Activated CD4-positive, alpha-beta T cell treated with anti-CD3 and anti-CD28 coated beads for 36 hours (primary cell): ENCODE data around the gene SPPL2A. TPM values are rescaled to one million over a fixed set of nuclear protein-coding genes. Genes with fewer than 3 reads are reported as not detected.
A peak's percentile ranks its signal among the peaks of the same experiment; 100 is the strongest.

Experiments
- ATAC-seq: fragments of 200-7000 bp; cut with Tn5 transposase; one replicate; pipeline ENCODE4 v1.10.0; 2021; ENCODE audit warnings: mild to moderate bottlenecking, moderate library complexity
- CTCF ChIA-PET: fragments of 350-600 bp; sonication (Branson Sonifier 250); formaldehyde crosslinking; loops from one replicate; lab custom pipeline; 2021; ENCODE audit warnings: antibody characterized with exemption; lab: Charles Lee
- POLR2A ChIA-PET: fragments of 350-600 bp; sonication (Branson Sonifier 250); formaldehyde crosslinking; loops from one replicate; lab custom pipeline; 2021; ENCODE audit warnings: antibody characterized with exemption, inconsistent platforms; lab: Charles Lee
- DNase-seq: peaks from one replicate; pipeline ENCODE4 v3.0.0-alpha.2; 2020
- H3K27ac Mint-ChIP-seq: one replicate; pipeline ENCODE4 v1.8.0; 2021; ENCODE audit warnings: mixed read lengths
- H3K27me3 Mint-ChIP-seq: one replicate; pipeline ENCODE4 v1.8.0; 2021; ENCODE audit warnings: mixed read lengths
- H3K36me3 Mint-ChIP-seq: one replicate; pipeline ENCODE4 v1.8.0; 2021; ENCODE audit warnings: low read depth, mixed read lengths
- H3K4me1 Mint-ChIP-seq: one replicate; pipeline ENCODE4 v1.8.0; 2021; ENCODE audit warnings: mixed read lengths
- H3K4me3 Mint-ChIP-seq: one replicate; pipeline ENCODE4 v1.8.0; 2021; ENCODE audit warnings: mild to moderate bottlenecking, moderate library complexity, mixed read lengths
- H3K9me3 Mint-ChIP-seq: one replicate; pipeline ENCODE4 v1.8.0; 2021; ENCODE audit warnings: low read depth, mixed read lengths
- intact Hi-C, 2 experiments: fragments of 100-400 bp; cut with DNase I in 1 of 2; cut with micrococcal nuclease in 1 of 2; formaldehyde crosslinking; loops; one replicate each; pipeline versions ENCODE4 v1.14.2 to v1.15.1; 2022 to 2024; cut with DNase I, micrococcal nuclease
- total RNA-seq, 2 experiments: library from RNA; stranded (reverse); gene quantifications; one replicate each; pipeline ENCODE4 v1.2.3, GENCODE V29; 2021

SPPL2A gene
- total RNA-seq, 2 experiments from 2014 or later: 53.1 to 66.1 TPM

DNA sequence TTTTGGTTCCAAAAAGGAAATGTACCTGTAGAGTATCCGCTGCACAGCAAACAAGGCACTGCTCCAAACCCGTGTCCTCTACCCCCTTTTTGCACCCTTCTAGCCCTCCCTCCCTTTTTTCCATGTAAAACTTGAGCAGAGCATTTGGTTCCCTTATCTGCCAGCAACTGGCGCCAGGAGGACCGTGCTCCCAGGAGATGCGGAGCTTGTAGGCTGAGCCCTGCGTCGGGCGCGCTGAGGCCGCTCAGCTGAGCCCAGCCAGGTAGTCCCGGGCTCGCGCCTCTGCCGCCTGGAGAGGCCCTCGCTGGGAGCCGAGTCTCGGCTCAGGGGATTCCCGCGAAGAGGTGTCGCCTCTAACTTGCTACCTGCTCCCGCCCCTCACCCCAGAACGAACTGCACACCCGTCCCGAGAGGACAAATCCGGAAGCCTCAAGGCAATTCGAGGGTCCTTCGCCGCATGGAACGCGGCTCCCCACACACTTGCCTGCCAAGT is 79.5 kb downstream of the SPPL2A start:
- no peaks in the 10 kb centered on the region for H3K9me3 Mint-ChIP-seq
- H3K27me3 Mint-ChIP-seq: no peaks in the 10 kb centered on the region
- intact Hi-C loops: loop anchor here (1.0 to 10.0 kb wide), 16 partner anchors 11 to 1149 kb away; partner anchors contain the start of genes GABPB1 (in 2 of the 2), USP8 (in 2 of the 2), AP4E1 (in 1 of the 2) and DTWD1 (in 1 of the 2)
- peak; percentile 89 for DNase-seq
- peaks cover 55% of the 10 kb centered on the region for H3K4me1 Mint-ChIP-seq
- H3K27ac Mint-ChIP-seq: peak overlapping the region; percentile 97
- H3K36me3 Mint-ChIP-seq: peaks cover 44% of the 10 kb centered on the region
- POLR2A ChIA-PET: interaction anchor here (0.5 to 1.9 kb wide), 3 partner anchors 79 to 196 kb away, joined by 3 to 6 read pairs (median 3); no protein-coding TSS in a partner anchor
- peak overlapping the region; percentile 99 for H3K4me3 Mint-ChIP-seq
- CTCF ChIA-PET: interaction anchor here (0.6 to 1.9 kb wide), 3 partner anchors 10 to 199 kb away, joined by 4 to 8 read pairs (median 4); no protein-coding TSS in a partner anchor
- peak; percentile 84 for ATAC-seq

DNA sequence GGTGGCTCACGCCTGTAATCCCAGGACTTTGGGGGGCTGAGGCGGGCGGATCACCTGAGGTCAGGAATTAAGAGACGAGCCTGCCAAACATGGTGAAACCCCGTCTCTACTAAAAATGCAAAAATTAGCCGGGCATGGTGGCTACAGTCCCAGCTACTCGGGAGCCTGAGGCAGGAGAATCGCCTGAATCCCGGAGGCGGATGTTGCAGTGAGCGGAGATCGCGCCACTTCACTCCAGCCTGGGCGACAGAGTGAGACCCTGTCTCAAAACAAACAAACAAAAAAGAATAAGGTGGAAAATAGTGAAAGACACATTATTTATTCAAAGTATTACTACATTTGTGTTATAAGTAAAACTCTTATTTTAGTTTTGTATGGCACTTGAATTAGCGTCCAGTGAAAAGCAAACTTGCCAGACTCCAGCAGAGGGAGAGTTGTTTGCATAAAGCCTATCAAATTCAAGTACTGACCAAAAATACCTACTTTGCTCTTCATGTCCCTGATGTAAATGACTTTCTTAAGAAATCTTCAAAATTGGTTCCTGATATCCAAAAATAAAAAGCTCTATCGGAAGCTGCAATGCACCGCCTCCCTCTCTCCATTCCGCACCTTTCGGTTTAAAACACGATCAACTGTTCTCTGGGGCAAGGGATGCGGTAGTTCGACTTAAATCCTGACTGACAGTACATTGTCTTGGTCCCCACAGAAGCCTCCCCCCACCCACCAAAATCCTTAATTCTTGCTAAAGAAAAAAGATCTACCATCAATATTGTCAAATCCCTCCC is 80.1 kb downstream of the SPPL2A start:
- ChIA-PET CTCF (interaction anchor here (0.6 to 1.9 kb wide), 3 partner anchors 9 to 200 kb away, joined by 3 to 8 read pairs (median 4); no protein-coding TSS in a partner anchor), POLR2A (interaction anchor here (0.5 to 1.9 kb wide), 2 partner anchors 79 to 219 kb away, joined by 4 to 6 read pairs; no protein-coding TSS in a partner anchor)
- DNase-seq (no peak), ATAC-seq (no peak)
- Mint-ChIP-seq H3K9me3 (no peaks in the 10 kb centered on the region), H3K27ac (peak overlapping the region; percentile 97), H3K27me3 (no peaks in the 10 kb centered on the region), H3K4me1 (peaks cover 55% of the 10 kb centered on the region), H3K4me3 (peak overlapping the region; percentile 99), H3K36me3 (peaks cover 45% of the 10 kb centered on the region)
- intact Hi-C loops: loop anchor here in 1 of 2 experiments (5.0 to 10.0 kb wide), 3 partner anchors 548 to 1149 kb away; partner anchors contain the start of gene LYSMD2

GRCh38 chr15:50681467-50681866 is 84.0 kb downstream of the SPPL2A start:
- no peaks in the 10 kb centered on the region for H3K27me3 Mint-ChIP-seq
- POLR2A ChIA-PET: no interaction called here
- H3K27ac Mint-ChIP-seq: peak overlapping the region; percentile 78
- ATAC-seq: no peak
- intact Hi-C loops: loop anchor here in 1 of 2 experiments (10.0 kb wide), 1 partner anchor 1153 kb away; no protein-coding TSS in a partner anchor
- CTCF ChIA-PET: no interaction called here
- H3K4me1 Mint-ChIP-seq: peaks cover 49% of the 10 kb centered on the region
- peaks cover 45% of the 10 kb centered on the region for H3K36me3 Mint-ChIP-seq
- DNase-seq: no peak
- H3K4me3 Mint-ChIP-seq: no peak overlapping the region
- no peaks in the 10 kb centered on the region for H3K9me3 Mint-ChIP-seq

GRCh38 chr15:50676799-50677483 is 88.6 kb downstream of the SPPL2A start:
- Mint-ChIP-seq H3K27me3 (no peaks in the 10 kb centered on the region), H3K4me3 (no peak overlapping the region), H3K36me3 (peaks cover 25% of the 10 kb centered on the region), H3K27ac (peak overlapping the region; percentile 75), H3K9me3 (no peaks in the 10 kb centered on the region), H3K4me1 (peaks cover 17% of the 10 kb centered on the region)
- DNase-seq: no peak
- POLR2A ChIA-PET: no interaction called here
- CTCF ChIA-PET: interaction anchor here (0.7 to 2.7 kb wide), 11 partner anchors 8 to 271 kb away, joined by 3 to 11 read pairs (median 6); partner anchors contain the start of gene AP4E1
- ATAC-seq: no peak
- intact Hi-C loops: loop anchor here in 1 of 2 experiments (5.0 kb wide), 1 partner anchor 200 kb away; no protein-coding TSS in a partner anchor

GRCh38 chr15:50675535-50676144 is 89.9 kb downstream of the SPPL2A start:
- peak; percentile 26 for ATAC-seq
- Mint-ChIP-seq H3K27ac (peak overlapping the region; percentile 29), H3K4me1 (peaks cover 12% of the 10 kb centered on the region), H3K27me3 (no peaks in the 10 kb centered on the region), H3K9me3 (no peaks in the 10 kb centered on the region), H3K4me3 (no peak overlapping the region), H3K36me3 (peaks cover 16% of the 10 kb centered on the region)
- ChIA-PET POLR2A (no interaction called here), CTCF (interaction anchor here (0.5 to 2.7 kb wide), 17 partner anchors 8 to 251 kb away, joined by 3 to 11 read pairs (median 4); partner anchors contain the start of gene AP4E1)
- intact Hi-C loops: loop anchor here (1.0 to 5.0 kb wide), 5 partner anchors 11 to 233 kb away; partner anchors contain the start of genes AP4E1 (in 2 of the 2) and TRPM7 (in 1 of the 2)
- DNase-seq: no peak

GRCh38 chr15:50670115-50670514 is 95.4 kb downstream of the SPPL2A start:
- peaks cover 10% of the 10 kb centered on the region for H3K4me1 Mint-ChIP-seq
- no peaks in the 10 kb centered on the region for H3K9me3 Mint-ChIP-seq
- H3K4me3 Mint-ChIP-seq: no peak overlapping the region
- H3K27ac Mint-ChIP-seq: no peak overlapping the region
- ChIA-PET CTCF (interaction anchor here (0.7 kb wide), 1 partner anchor 145 kb away, joined by 3 read pairs; no protein-coding TSS in a partner anchor), POLR2A (no interaction called here)
- intact Hi-C loops: no loop called here
- ATAC-seq (no peak), DNase-seq (no peak)
- H3K36me3 Mint-ChIP-seq: peaks cover 18% of the 10 kb centered on the region
- no peaks in the 10 kb centered on the region for H3K27me3 Mint-ChIP-seq

GRCh38 chr15:50669611-50670010 is 95.9 kb downstream of the SPPL2A start:
- Mint-ChIP-seq H3K36me3 (peaks cover 14% of the 10 kb centered on the region), H3K9me3 (no peaks in the 10 kb centered on the region), H3K27ac (no peak overlapping the region), H3K4me3 (no peak overlapping the region), H3K4me1 (peaks cover 10% of the 10 kb centered on the region), H3K27me3 (no peaks in the 10 kb centered on the region)
- ChIA-PET CTCF (interaction anchor here (0.5 kb wide), 1 partner anchor 207 kb away, joined by 3 read pairs; no protein-coding TSS in a partner anchor), POLR2A (no interaction called here)
- ATAC-seq: no peak
- DNase-seq: no peak
- intact Hi-C loops: no loop called here

DNA sequence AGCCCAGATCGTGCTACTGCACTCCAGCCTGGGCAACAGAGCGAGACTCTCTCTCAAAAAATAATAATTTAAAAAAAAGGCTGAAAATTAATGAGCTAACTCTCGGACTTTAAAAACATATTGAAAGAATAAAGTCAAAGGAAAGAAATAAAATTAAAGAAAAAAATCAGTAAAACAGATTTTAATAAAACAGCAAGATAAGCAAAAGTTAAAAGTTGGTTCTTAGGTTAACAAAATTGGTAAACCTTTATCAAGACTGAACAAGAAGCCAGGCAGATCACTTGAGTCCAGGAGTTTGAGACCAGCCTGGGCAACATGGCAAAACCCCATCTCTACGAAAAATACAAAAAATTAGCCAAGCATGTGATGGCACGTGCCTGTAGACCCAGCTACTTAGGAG is 99.6 kb downstream of the SPPL2A start:
- Mint-ChIP-seq H3K27ac (no peak overlapping the region), H3K4me1 (peaks cover 6% of the 10 kb centered on the region), H3K27me3 (no peaks in the 10 kb centered on the region), H3K36me3 (peaks cover 21% of the 10 kb centered on the region), H3K9me3 (no peaks in the 10 kb centered on the region), H3K4me3 (no peak overlapping the region)
- intact Hi-C loops: no loop called here
- DNase-seq (no peak), ATAC-seq (no peak)
- ChIA-PET CTCF (interaction anchor here (0.9 kb wide), 1 partner anchor 29 kb away, joined by 3 read pairs; no protein-coding TSS in a partner anchor), POLR2A (interaction anchor here (0.6 kb wide), 1 partner anchor 221 kb away, joined by 5 read pairs; no protein-coding TSS in a partner anchor)

DNA sequence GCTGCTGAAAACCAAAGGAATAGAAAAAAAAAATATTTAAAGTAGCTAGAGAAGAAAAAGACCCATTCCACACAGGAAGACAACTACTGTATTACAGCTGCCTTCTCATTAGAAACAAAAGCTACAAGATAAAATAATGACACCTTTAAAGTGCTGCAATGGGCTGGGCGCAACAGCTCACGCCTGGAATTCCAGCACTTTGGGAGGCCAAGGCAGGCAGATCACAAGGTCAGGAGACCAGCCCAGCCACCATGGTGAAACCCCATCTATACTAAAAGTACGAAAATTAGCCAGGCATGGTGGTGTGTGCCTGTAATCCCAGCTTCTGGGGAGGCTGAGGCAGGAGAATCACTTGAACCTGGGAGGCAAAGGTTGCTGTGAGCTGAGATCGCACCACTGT is 110.0 kb downstream of the SPPL2A start:
- DNase-seq: no peak
- peaks cover 18% of the 10 kb centered on the region for H3K4me1 Mint-ChIP-seq
- intact Hi-C loops: no loop called here
- H3K4me3 Mint-ChIP-seq: no peak overlapping the region
- CTCF ChIA-PET: interaction anchor here (0.7 to 0.8 kb wide), 2 partner anchors 11 to 201 kb away, joined by 3 read pairs; no protein-coding TSS in a partner anchor
- H3K9me3 Mint-ChIP-seq: no peaks in the 10 kb centered on the region
- no peak for ATAC-seq
- no peak overlapping the region for H3K27ac Mint-ChIP-seq
- H3K27me3 Mint-ChIP-seq: no peaks in the 10 kb centered on the region
- POLR2A ChIA-PET: interaction anchor here (0.6 kb wide), 1 partner anchor 305 kb away, joined by 3 read pairs; no protein-coding TSS in a partner anchor
- peaks cover 50% of the 10 kb centered on the region for H3K36me3 Mint-ChIP-seq

GRCh38 chr15:50653156-50653743 is 112.3 kb downstream of the SPPL2A start:
- Mint-ChIP-seq H3K27ac (peak overlapping the region; percentile 37), H3K27me3 (no peaks in the 10 kb centered on the region), H3K4me3 (no peak overlapping the region), H3K36me3 (peaks cover 52% of the 10 kb centered on the region), H3K4me1 (peaks cover 18% of the 10 kb centered on the region), H3K9me3 (no peaks in the 10 kb centered on the region)
- ATAC-seq: no peak
- ChIA-PET POLR2A (no interaction called here), CTCF (no interaction called here)
- intact Hi-C loops: no loop called here
- DNase-seq: no peak
